GM21423 (cell line): ENCODE measurements around the gene TECPR2.
"Not testable (repeated sequence)": the region's sequence is repeated elsewhere in the genome, so short reads cannot be mapped to it uniquely, and the experiment has no call there.

Experiments used
- ATAC-seq: cut with Tn5 transposase; IDR thresholded peaks from one replicate; pipeline ENCODE4 v1.9.1; 2021; ENCODE audit warnings: mild to moderate bottlenecking, moderate library complexity; ENCODE audit not compliant: unreplicated experiment

Gene TECPR2

DNA sequence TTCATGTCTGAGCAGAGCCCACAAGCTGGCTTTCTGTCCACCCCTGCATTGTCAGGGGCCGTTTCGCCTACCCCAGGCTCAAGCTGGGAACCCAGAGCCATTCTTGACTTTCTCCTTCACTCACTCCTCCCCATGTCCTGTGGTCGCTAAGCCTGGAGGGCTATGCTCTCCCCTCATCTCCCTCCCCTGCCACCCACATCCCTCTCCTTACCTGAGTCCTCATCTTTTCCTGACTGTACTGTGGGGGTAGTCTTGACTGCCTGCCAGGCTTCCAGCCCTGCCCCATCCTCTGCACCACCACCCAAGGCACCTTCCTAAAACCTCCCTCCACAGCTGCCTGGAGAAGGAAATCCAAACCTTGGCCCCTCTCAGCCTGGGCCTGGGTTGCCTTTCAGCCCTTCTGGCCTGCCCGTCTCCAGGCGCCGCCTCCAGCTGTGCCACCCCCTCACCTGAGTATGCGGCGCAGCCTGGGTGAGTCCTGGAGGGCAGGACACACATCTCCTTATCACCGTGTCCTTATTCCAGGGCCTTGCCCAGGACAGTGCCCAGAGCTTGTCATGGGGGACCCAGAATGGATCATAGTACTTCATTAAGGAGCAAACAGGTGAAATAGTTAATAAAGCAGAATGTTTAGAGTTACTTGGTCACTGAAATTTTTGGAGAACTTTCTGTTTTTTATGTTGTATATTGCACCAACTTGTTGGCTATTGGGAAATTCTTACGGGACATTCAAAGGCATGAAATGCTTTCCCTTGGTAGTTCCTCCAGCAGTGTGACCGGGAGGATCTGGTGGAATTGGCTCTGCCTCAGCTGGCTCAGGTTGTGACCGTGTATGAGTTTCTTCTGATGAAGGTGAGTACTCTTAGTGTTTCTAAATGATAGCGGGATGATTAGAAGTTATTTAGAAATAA, 28.7 kb upstream of the TECPR2 start:
- ATAC-seq: no peak

DNA sequence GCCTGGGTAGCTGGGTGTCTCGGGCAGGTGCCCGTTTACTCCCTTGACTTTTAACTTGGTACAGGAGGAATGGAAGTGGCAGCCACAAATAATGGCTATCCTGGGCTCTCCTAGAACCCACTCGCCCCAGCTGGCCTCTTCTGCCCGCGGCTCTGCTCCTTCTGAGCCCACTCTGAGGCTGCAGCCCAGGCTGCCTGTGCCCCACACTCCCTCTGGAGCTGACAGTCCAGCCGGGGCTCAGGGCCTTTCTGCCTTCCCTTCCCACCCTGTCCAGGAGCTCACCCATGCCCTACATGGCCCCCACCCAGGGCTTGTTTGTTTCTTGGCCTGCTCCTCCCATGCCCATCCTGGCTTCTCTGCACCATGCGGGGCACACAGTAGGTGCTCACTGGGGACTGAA, 27.6 kb upstream of the TECPR2 start:
- ATAC-seq: no peak

DNA sequence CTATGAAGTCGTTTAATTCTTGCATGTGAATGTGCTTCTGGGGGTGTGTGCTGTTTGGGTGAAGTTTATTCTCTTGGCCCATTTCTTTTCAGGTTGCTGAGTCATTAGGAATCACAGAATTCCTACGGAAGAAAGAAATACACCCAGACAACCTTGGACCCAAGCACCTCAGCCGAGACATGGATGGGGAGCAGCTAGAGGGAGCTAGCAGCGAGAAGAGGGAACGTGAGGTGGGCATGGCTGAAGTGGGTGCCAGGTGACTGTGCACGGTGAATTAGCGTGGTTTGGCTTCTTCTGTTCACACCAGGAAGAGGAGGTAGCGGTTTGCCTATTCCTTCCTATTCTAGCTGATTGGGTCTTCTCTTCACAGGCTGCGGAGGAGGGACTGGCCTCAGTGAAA, 24.0 kb upstream of the TECPR2 start:
- no peak for ATAC-seq

DNA sequence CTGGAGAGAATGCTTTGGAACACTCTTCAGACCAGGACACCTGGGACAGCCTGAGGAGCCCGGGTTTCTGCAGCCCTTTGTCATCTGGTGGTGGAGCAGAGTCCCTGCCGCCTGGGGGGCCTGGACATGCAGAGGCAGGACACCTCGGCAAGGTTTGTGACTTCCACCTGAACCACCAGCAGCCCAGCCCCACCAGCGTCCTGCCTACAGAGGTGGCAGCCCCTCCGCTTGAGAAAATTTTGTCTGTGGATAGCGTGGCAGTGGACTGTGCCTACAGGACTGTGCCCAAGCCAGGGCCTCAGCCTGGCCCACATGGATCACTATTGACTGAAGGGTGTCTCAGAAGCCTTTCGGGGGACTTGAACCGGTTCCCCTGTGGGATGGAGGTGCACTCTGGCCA, 21.2 kb upstream of the TECPR2 start:
- no peak for ATAC-seq

DNA sequence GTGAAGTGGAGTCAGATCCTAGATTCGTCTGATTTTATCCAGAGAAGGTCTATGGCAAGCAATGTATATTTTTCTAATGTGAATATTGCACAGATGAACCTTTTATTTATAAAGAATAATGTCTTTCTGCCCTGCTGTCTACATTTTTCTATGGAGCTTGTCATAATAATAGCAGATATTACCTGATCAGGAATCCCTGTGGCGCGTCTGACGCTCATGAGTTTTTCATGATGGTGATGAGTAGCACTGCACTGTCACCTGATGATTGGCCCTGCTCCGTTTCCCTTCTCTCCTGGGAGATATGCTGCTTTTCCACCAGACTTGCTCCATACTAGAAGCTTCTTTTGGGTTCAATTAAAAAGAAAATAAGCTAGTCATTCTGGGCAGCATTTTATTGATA, 20.5 kb upstream of the TECPR2 start:
- ATAC-seq: no peak

DNA sequence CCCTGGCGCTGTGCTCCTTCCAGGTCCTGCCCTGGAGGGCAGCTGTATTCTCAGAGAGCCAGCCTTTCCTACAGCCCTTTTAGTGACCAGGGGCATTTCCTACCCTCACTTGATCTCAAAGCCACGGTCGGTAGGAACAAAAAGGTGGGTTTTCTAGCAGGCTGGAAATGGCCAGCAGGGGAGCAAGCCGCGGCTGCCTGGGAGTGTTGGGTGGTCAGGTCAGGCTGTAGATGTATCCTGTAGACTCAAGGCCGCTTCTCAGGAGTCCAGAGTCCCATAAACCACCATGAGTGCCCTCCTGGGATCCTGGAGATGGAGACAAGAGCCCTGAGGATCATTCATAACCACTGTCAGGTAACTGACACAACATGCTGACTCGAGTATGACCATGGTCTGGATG, 18.7 kb upstream of the TECPR2 start:
- no peak for ATAC-seq

DNA sequence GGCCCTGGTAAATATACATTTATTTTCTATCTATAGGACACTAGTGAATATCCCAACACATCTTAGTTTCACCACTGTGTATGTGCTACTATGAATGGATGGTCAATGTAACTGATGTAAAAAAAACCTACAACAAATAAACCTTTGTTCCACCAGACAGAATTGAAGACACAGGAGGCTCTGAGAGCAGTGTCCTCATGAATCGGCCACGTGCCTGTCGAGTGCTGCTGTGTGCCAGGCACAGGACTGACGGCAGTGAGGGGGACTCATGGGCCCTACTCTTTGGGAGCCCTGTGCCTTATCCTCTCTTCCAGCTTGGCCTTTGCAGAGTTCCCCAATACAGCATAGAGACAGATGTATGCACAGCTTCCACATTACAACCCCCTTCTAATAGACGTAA, 18.3 kb upstream of the TECPR2 start:
- ATAC-seq: no peak

DNA sequence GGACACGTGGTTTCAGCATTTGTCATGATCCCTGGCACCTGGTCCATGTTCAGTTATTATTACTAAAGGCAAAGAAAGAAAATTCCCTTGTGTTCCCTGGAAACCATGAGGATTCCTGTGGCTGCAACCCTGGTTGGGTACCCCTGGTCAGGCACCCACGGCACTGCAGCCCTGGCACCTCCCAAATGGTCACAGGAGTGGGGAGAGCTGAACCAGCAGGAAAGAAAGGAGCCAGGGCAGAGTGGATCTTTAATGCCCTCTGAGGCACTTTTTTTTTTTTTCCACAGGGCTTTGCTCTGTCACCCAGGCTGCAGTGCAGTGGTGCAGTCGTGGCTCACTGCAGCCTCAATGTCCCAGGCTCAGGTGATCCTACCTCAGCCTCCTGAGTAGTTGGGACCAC, 17.5 kb upstream of the TECPR2 start:
- no peak for ATAC-seq

DNA sequence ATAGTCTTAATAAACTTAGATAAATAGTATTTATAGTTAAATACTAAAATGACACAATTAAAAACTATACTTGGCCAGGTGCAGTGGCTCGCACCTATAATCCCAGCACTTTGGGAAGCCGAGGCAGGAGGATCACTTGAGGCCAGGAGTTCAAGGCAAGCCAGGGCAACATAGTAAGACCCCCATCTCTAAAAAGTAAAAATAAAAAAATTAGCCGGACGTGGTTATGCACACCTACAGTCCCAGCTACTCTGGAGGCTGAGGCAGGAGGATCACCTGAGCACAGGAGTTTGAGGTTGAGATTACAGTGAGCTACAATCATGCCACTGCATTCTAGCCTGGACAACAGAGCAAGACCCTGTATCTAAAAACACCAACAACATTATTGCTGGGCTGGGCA, 16.1 kb upstream of the TECPR2 start:
- ATAC-seq: no peak

DNA sequence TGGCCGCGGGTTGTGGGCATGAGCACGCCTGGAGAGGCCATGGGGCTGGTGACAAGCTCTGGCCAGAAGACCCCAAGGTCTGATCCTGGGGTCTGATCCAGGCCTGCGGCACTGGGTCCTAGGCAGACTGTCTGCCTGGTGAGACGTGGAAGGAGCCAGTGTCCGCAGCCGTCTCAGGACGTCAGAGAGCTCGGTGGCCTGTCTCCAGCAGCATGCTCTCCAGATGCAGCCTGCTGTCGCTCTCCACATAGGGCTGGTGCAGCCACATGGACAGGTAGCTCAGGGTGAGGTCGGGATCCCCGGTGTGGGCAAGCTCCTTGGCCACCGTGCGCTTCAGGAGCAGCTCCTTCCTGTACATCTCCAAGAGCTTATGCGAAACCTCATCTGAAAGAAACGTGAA, 14.4 kb upstream of the TECPR2 start:
- ATAC-seq: no peak

DNA sequence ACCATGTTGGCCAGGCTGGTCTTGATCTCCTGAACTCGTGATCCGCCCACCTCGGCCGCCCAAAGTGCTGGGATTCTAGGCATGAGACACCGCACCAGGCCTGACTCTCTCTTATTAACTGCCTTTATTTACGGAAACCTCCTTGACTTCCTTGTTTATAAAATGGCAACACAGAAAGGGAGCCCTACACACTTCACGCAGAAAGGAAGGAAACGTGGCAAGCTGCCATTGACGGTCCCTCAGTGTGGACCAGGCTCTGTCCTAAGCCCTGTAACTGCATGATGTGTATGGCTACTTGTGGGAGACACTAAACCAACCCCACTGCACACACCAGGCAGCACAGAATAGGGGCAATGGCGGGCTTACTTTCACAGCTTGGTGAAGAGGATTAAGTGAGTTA, 11.7 kb upstream of the TECPR2 start:
- ATAC-seq: no peak

DNA sequence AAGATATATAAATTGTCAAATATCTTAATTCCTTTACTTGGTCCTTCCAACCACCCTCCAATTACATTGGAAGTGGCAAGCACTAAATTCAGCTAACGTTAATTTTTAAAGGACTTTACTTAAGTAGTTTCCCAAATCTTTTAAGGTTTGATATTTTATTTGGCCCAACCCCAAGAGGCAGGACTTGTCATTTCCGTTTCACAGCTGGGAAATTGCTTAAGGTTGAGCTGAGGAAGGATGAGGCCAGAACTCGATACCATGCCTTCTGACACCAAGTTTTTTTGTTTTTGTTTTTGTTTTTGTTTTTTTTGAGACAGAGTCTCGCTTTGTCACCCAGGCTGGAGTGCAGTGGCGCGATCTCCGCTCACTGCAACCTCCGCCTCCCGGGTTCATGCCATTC, 11.1 kb upstream of the TECPR2 start:
- ATAC-seq: not testable (repeated sequence)

DNA sequence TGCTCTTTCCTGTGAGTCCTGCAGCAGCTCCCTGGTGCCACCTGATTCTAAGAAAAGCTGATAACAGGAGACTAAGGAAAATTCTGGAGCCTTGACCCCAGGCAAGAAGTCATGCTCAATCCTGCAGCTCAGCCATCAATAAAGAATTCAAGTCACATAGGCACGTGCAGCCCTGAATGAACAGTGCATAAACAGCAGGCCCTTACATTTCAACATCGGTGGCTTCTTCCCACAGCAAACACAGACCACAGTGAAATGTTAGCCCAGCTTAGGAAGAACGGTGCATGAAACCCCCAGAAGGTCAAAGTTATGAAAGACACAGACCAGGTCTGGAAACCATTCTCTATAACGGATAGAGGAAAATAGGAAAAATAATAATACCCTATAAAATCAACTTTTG, 10.5 kb upstream of the TECPR2 start:
- no peak for ATAC-seq

DNA sequence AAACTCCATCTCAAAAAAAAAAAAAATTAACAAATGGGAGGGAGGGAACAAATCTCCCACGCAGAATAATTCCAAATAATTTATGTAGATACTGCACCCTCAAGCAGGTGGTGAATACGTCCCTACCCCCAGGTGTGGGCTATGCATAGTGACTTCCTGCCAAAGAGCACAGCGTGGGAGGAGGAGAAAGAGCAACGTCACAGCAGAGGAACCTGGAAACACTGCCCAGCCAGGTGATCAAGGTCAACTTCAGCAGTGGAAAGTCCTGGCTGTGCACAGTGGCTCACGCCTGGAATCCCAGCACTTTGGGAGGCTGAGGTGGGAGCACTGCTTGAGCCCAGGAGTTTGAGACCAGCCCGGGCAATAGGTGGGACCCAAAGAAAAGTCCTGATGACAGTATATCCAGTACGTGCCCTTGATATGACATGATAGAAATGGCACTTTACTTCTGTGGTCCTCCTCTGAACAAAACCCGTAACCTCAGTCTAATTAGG, 9.6 kb upstream of the TECPR2 start:
- no peak for ATAC-seq

DNA sequence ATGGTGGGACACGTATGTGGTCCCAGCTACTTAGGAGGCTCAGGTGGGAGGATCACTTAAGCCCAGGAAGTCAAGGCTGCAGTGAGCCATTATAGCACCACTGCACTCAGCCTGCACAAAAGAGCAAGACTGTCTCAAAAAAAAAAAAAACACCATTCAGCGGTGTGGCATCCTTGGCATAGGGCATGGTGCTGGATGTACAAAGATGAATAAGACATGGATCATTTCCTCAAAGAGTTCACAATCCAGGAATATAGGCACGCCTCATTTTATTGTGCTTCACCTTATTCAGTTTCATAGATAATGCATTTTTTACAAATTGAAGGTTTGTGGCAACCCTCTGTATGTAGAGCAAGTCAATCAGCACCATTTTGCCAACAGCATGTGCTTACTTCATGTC, 6.5 kb upstream of the TECPR2 start:
- ATAC-seq: no peak

DNA sequence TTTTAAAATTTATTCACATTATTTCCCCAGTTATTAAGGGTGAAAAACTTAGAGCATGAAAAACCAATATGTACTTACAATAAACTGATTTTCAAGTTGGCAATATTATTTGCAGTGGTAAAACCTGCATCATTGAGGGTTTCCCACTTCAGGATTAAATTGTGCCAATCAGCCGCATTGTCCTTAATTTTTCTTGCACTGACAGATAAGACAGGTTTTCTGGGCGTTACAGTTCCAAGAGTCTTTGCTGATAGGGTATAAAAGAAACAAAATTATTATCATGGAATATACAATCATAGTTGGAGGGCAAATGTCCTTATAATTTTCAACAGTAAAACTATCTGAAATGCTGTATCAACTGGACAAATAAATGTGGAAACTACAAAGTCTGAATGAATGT, 3.4 kb upstream of the TECPR2 start:
- no peak for ATAC-seq

DNA sequence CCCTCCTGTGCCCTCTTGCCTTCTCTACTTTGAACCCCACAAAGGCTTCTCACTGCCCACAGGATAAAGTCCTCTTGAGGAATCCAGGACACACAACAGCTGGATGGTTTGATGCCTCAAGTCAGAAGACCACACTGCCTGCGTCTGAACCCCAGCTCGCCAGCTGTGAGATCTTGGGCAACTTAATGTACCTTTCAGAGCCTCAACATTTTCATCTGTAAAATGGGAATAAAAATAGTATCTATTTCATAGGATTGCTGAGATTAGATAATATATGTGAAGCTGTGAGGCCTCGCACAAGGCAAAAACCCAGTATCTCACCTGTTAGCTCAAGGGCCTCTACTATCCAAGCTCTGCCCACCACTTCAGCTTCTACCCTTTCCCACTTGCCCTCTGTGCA, 2.4 kb upstream of the TECPR2 start:
- no peak for ATAC-seq

DNA sequence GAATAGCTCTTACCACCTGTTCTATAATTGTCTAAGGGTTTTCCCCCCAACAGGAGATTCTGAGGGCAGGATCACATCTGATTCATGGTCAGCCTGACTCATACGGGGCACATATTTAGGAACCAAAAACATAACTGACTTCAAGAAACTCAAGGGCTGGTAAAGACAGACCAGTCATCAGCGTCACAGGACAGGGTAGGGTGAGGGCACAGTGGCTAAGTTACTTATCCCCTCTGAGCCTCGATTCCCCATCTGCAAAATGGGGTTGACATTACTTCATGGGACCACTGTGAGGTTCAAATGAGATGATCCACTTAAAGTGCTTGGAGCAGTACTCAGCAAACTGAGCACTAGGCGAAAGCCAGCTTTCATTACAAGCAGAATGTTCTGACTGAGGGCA, 657 bp upstream of the TECPR2 start:
- peak; percentile 34 for ATAC-seq

DNA sequence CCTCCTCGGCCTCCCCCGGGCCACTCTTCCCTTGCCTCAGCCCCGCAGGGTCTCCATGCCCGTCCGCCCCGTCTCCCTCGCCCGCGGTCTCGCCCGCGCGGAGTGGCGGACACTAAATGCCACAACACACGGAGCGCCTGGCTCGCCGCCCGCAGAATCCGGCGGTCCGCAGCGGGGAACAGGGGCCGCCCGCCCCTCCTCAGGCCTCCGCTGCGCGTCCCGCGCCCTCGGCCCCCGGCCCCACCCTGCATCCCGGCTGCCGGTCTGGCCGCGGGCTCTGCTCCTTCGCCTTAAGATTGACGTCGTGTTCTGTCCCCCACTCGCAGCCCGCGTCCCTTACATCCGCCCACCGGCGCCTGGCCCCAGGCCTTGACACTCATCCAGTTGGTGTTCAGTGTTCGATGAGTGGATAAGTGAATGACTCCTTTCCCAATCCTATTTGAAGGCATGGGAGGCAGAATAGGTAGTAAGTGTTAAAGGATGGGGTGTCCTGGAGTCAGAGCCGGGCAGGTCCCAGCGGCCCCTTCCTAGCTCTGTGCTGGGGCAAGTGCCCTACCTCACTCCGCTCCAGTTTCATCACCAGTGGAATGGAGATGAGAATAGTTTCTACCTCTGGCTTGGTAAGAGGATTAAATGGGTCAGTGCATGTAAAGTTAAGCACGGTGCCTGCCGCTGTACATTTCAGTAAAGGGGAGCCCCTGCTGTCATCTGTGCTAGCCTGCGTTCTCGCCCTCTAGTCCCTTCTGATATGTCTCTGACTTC, 622 bp downstream of the TECPR2 start:
- ATAC-seq: peak; percentile 23

DNA sequence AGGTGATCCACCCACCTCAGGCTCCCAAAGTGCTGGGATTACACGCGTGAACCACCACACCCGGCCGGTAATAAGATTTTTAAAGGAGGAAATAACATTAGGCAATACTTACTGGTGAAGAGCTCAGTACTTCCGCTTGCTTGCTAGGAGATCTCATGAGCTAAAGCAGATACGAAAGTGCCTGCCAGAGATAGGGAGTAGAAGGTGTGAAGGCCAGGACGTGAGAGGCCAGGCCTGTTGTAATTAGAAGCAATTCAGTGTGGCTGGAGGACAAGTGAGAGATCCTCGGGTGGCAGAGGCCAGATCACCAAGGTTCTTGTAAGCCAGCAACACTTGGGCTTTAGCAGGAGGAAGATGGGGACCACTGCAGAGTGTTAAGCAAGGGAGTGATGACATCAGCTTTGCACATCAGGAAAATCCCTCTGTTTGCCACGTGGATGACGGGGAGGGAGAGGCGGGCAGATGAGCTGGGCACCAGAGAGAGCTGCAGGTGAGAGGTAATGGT, 7.6 kb downstream of the TECPR2 start:
- no peak for ATAC-seq

DNA sequence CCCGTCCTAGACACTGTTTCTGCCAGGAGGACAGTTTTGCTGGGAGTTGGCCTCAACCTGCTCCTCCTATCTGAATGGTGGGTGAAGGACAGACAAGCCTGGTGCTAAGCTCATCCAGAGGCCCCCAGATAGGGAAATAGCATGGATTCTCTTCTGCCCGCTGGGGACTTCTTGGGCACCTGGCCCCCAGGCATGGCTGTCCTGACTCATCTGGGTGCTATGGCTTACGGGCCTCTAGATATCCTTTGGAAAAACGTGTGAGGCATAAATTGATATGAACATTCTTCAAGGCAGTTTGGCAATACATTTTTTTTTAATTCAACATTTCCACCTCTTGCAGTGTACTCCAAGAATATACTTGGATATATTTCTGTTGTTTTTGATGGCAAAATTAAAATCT, 8.6 kb downstream of the TECPR2 start:
- ATAC-seq: no peak

DNA sequence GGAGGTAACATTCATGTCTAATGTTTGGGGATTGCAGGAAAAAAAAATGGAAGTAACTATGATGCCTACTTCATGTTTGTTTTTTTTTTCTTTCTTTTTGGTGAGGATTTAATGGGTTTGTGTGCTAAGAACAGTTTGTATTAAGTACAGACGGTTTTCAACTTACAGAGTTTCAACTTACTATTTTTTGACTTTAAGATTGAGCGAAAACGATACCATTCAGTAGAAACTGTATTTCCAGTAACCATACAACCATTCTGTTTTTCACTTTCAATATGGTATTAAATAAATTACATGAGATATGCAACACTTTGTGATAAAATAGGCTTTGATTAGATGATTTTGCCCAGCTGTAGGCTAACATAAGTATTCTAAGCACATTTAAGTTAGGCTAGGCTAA, 10.4 kb downstream of the TECPR2 start:
- no peak for ATAC-seq
